Measurements from ENCODE around the gene POLR2J. TPM values are rescaled to one million over a fixed set of nuclear protein-coding genes. Genes with fewer than 3 reads are reported as not detected.
"Not testable (repeated sequence)": the region's sequence is repeated elsewhere in the genome, so short reads cannot be mapped to it uniquely, and the experiment has no call there.

POLR2J gene
- total RNA-seq, 4 donors from 2014 or later: 15.4 to 26.6 (median 18.3) TPM

GRCh38 chr7:102459221-102459844 lies 19.4 kb downstream of the POLR2J start:
- DNase-seq (ENCODE audit: low spot score): no peak
- TF ChIP-seq, protein P1, sequence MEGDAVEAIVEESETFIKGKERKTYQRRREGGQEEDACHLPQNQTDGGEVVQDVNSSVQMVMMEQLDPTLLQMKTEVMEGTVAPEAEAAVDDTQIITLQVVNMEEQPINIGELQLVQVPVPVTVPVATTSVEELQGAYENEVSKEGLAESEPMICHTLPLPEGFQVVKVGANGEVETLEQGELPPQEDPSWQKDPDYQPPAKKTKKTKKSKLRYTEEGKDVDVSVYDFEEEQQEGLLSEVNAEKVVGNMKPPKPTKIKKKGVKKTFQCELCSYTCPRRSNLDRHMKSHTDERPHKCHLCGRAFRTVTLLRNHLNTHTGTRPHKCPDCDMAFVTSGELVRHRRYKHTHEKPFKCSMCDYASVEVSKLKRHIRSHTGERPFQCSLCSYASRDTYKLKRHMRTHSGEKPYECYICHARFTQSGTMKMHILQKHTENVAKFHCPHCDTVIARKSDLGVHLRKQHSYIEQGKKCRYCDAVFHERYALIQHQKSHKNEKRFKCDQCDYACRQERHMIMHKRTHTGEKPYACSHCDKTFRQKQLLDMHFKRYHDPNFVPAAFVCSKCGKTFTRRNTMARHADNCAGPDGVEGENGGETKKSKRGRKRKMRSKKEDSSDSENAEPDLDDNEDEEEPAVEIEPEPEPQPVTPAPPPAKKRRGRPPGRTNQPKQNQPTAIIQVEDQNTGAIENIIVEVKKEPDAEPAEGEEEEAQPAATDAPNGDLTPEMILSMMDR (IDR thresholded peaks at IDR 0.05): no peak

DNA sequence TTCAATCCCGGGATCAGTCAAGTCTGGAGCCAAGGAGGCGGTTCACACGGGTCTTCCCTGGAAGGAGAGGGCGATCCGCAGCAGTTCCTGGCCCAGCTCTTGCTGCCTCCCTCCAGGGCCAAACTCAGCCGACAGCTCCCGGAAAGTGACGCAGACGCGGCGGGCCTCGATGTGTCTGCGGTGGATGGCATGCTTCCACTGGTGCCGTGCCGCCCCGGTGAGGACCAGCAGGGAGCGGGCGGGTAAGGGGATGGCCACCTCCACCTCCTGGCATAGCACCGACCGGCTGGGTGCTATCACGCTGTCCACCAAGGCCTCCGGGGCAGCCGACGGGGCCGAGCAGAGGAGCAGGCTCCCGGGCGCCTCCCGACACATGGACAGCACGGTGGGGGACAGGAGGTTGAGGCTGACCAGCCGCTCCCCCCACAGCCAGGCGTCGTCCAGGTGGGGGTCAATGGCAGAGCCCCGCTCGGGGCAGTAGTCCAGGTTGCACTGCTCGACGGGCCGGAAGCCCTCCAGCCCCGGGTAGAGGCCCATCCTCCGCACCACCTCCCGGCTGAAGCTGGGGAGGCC lies 21.3 kb downstream of the POLR2J start:
- no peak for ATAC-seq (ENCODE audit: low FRiP score)

More at GRCh38 chr7:102459221-102459844, 19.4 kb downstream of the POLR2J start:
- ATAC-seq (ENCODE audit: low FRiP score): no peak

DNA sequence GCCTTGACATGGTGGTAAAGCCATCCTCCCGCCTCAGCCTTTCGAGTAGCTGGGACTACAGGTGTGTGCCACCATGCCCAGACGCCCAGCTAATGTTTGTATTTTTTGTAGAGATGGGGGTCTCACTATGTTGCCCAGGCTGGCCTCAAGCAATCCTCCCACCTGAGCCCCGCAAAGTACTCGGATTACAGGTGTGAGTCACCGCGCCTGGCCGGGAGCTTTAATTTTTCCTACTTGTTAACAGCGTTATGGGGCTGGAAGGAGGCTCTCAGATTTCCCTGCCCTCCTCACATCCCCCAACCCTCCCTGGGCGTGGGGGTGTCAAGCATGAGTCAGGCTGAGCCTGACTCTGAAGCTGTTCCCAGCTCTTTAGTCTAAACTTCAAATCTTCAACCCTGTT lies 22.4 kb downstream of the POLR2J start:
- TF ChIP-seq, protein P1 (IDR thresholded peaks at IDR 0.05): no peak
- ATAC-seq (ENCODE audit: low FRiP score) (no peak), DNase-seq (ENCODE audit: low spot score) (no peak)

More for the DNA sequence above, 21.3 kb downstream of the POLR2J start:
- TF ChIP-seq, protein P1 (IDR thresholded peaks at IDR 0.05): no peak
- DNase-seq (ENCODE audit: low spot score): no peak

GRCh38 chr7:102455596-102455995 lies 23.1 kb downstream of the POLR2J start:
- DNase-seq (ENCODE audit: low spot score): no peak
- TF ChIP-seq, protein P1 (IDR thresholded peaks at IDR 0.05): no peak
- ATAC-seq (ENCODE audit: low FRiP score): no peak

- ATAC-seq (ENCODE audit: low FRiP score): not testable (repeated sequence)
Measured at GRCh38 chr7:102454932-102455331, 23.8 kb downstream of the POLR2J start.

GRCh38 chr7:102454468-102454867 lies 24.3 kb downstream of the POLR2J start:
- DNase-seq (ENCODE audit: low spot score) (no peak), ATAC-seq (ENCODE audit: low FRiP score) (no peak)
- TF ChIP-seq, protein P1 (IDR thresholded peaks at IDR 0.05): no peak

More at GRCh38 chr7:102454932-102455331, 23.8 kb downstream of the POLR2J start:
- DNase-seq (ENCODE audit: low spot score): not testable (repeated sequence)

DNA sequence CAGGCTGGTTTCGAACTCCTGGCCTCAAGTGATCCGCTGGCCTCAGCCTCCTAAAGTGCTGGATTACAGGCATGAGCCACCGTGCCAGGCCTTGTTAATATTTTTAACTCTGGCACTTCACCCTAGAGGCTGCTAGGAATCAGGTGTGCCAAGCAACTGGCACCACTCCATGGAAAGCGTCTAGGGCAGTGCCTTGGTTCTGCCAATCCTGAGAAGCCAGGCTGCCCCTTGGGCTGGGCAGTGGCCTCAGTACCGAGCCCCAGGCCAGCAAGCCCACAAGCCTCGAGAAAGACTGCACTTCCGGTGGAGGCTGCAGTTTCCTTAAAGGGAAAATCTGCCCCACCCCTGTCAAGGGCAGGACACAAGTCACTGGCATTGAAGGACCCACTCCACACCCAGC lies 25.4 kb downstream of the POLR2J start:
- TF ChIP-seq, protein P1 (IDR thresholded peaks at IDR 0.05): no peak
- no peak for DNase-seq (ENCODE audit: low spot score)
- ATAC-seq (ENCODE audit: low FRiP score): no peak

Data from omental fat pad (tissue), 4 donors.